ENCODE data around the gene ENAH.

ENAH gene

DNA sequence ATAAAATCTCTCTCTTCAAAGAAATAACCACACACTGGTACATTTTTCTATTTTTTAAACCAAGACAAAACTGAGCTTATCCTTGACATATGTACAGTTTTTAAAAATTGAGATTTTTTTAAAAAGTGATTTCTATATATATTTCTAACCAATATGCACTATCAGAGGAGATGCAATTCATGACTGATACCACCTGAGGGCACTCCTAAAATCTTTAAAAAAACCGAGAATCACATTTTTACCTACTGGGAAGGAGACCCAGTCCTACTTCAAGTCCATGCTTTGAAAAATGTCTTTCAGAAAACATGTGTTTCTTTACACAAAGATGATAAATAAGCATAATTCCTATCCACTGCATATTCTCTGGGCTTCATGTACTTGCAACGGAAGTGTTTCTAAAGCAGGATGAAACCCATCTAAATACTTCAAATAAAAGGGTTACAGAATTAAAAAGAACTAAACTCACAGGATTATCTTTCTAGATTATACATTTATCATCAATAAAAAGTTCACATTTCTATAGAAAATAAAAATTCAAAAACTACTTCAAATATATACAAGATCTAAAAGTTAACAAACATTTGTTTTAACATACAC lies 98.6 kb downstream of the ENAH start:
- FAIRE-seq, result peak; percentile 99

DNA sequence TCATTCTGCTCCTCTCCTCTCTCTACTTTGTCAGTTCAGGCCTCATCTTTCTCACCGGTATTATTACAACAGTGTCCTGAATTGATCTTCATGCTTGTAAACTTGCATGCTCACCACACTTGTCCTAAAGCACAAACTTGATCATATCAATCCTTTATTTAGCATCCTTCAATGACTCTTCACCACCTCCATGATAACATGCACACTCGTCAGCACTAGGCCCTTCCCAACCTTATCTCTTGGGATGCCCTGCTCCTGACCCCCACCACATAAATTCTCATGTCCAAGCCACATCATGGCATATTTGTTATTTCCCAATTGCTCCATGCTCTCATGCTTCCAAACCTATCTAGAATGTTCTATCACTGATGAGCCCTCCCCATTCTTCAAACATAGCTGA lies 103.1 kb downstream of the ENAH start:
- FAIRE-seq, result no peak

DNA sequence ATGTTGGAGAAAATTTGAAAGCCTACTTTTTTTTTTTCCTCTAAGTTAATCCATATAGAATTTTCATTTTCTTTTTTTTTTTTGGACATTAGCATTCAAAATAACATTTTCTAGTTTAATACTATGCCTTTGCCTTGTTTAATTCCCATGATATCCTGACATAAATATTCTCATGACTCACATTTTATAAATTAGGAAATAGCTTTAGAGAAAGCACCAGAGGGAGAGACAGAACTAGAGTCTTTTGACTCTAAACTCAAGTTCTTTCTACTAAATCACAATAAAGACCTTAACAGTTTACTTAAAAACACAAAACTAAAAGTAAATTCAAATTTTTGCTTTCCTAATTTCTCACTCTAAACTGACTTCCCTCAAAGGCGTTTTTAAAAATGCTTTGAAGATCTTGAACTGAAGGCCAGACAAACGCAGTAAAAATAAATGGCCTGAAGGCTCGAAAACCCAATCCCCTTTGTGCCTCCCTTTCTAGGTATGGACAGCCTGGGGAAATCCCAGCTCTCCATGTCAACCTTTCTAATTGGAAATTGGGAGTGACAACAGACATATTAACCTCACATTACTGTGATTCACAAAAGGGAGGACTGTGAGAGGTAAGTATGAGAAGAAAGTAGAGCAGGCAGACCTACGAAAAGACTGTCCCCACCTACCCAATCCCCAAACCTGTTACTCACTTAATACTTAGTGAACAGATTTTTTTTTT lies 104.6 kb downstream of the ENAH start:
- peak; percentile 74 for FAIRE-seq

DNA sequence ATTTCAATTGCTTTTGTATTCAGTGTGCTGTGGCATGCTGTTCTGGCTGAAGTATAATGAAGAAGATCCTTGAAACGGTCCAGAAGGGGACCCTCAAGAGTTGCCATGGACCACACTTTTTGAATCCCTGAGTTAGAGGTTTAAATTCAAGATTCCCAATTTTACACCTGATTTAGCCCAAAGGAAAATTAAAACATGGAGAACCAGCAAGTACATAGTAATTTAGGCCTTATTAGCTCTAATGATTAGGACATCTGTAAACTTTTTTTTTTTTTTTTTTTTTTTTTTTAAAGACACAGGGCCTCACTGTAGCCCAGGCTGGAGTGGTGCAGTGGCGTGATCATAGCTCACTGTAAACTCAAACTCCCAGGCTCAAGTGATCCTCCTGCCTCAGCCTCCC lies 107.3 kb downstream of the ENAH start:
- no peak for FAIRE-seq

DNA sequence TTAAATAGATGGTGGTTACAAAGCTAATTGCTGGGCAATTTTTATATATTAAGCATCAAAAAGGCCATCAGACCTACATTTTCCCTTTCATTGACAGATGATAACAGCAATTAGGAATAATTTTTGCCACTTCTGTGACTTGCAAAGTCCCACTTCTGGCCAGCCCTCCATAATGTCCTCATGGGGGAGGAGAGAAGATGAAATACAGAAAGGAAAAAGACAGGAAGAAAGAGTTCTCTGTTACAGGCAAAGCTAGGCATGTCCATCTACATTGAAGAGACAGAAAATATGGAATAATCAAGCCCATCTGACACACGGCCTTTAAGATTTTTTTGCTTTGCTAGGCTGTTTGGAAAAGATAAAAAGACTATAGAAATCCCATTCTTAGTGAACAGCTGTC lies 108.0 kb downstream of the ENAH start:
- FAIRE-seq, result no peak

DNA sequence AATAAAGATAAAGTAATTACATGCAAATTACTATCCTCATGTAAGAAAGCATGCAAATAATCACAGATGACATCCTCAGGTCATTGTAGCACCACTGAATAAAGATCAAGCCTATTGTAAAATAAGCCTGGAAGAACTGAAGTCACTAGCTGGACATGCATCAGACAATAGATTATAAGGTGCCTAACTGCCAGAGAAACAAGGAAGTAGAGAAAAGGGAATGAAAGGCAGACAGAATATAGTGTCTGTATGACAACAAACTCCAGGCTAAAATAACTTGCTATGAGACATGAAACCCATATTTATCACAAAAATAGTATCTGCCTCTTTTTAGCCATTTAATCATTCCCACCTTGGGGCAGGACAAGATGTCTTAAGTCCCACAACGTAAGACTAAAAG lies 108.7 kb downstream of the ENAH start:
- peak; percentile 23 for FAIRE-seq

DNA sequence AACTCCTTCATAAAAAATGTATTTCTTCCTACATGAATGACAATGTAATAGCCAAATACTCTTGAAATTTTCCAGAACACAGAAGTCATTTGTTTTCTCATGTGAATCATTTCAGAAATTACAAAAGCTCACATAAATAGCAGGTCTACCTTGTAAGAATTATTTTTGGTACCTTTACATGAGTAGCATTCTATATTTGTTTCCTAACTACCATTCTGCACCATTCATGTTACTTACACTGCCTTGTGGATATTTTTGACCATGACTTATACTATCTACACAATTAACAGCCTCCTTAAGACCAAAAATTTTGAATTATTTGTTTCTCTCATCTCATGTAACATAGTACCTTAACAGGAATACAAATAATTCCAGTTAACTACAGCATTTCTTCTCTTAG lies 109.6 kb downstream of the ENAH start:
- peak; percentile 63 for FAIRE-seq

DNA sequence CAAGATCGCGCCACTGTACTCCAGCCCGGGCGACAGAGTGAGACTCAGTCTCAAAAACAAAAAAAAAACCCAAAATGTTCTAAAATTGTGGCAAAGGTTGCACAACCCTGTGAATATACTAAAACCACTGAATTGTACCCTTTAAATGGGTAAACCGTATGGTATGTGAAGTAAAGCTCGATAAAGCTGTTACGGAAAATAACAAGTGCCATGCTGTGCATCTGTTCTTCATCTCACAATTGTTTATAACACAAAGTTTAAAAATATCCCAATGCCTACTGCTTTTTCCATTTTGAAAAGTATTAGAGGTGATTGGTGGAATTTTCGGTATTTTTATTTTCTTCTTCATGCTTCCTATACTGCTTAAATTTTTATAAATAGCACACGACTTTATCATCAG lies 111.5 kb downstream of the ENAH start:
- peak; percentile 20 for FAIRE-seq

DNA sequence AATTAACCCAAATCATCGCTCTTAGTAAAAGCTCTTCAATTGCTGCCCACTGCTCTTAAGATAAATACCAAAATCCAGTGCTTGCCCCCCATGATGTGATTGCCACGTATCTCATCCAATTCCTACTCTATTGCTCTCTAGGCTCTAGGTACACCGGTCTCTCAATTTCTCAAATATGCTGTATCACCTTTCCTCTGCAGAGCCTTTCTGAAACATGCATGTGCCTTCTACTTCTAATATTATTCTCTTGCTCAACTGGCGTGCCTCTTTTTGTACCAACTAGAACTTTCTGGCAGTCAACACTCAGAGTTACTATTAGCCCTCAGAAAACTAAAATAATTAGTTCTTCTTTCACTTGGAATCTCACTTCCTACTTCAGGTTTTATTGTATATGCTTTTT lies 113.3 kb downstream of the ENAH start:
- FAIRE-seq, result no peak

DNA sequence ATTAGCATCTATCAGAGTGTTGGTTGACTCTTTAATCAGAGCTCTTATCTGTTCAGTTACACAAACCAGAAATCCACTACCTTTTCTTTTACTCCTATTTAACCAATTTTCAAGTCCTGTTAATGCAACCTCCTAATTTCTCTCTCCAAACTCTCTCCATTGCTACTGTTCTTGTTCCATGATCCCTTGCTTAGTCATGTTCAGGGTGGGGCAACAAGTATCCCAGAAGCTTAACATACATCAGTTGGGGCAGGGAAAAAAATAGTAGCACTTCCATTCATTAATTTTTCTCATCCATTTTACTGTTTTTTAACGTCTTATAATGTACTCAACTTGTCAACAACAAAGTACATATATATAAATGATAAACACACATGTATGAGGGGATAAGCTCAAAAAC lies 113.9 kb downstream of the ENAH start:
- no peak for FAIRE-seq

DNA sequence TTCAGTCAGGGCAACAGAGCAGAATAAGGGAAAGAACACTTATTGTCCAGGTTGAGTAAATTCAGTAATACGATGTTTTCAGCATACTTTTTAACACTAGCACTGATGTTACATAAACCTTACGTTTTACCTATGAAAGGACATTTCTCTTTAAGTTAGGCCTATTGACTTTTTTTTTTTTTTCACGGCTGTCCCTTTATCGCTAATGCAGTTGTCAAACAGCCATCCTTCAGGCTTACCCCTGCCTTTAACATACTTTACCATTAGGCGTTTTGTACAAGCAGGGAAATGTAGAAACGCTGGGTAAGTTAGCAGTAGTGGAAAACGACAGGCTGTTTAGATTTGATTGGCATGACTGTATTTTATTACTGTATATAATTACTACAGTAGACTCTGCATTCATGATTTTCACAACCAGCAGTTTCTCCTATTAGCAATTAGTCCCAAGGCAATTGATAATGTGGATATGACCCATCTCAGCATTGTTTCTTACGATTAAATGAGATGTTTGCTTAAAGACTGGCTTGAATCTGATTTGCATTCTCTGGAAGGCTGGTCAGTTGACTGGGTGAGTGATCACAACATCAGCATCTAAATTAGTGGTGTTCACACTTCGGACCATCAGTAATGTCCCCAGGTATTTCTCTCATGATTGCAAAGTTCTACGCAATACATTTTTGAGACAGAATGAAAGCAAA lies 115.2 kb downstream of the ENAH start:
- FAIRE-seq, result no peak

DNA sequence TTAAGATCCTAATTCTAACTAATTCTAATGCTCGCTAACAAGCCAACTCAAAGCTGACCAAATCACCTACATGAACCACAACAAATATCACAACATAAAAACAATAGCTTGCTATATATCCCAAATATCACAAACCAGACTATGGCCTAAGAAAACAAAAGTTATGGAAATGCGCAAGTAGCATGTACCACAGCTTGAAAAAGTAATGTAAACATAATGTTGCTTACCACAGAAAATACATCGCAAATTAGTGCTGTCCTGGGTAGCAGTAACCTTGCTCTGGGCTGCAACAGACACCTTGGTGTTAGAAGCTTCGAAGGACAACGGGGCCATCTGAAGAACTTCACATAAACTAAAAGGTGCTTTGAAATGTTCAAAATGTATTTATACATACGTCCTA lies 117.6 kb downstream of the ENAH start:
- FAIRE-seq, result no peak

DNA sequence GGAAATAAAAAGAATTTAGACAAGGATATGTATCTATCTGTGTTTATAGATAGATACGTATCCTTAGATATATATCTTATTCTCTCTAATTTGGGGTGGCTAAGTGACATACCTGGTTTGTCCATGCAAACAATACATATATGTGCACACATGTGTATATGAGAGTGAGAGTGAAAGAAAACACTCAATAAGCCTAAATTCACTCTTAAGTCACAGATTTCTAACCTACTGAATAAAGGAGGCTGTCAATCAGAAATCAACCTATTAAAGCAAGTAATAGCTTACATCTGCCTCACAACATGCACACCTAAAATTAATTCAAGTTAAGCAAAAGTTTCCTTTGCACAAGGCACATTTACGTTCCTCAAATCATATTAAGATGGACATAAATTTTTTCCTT lies 118.2 kb downstream of the ENAH start:
- FAIRE-seq, result no peak

DNA sequence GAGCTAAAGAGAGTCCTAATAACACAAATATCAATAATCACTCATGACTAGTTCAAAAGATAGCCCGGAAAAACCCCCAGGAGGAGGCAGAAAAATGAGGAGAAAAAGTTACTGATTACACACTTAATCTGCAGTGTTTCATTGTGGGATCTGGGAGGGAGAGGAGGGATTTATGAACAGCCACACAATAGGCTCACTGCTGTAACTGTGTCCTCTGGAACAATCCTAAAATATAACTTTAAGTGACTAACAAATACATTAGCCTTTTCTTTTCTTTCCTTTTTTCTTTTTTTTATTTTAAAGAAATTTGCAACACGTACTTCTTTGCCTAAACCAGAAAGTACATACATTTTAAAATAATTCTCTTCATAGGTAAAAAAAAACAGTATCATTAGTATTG lies 118.8 kb downstream of the ENAH start:
- FAIRE-seq, result no peak

DNA sequence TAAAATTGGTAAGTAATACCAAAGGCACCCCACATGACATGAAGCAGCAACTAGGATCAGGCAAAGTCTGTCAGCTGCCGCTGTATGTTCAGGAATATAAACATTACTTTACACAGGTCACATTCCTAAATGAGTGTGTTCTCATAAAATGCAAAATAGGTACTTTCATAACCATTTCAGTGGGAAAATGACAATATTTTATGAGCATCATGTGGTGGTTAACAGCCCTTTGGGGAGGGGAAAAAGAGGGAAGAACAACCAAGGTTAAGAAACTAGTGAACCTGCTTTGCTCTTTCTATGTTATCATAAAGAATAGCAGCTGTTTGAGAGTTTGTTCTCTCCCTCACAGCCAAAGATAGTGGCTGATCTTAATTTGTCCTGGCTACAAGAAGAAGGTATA lies 119.7 kb downstream of the ENAH start:
- no peak for FAIRE-seq

DNA sequence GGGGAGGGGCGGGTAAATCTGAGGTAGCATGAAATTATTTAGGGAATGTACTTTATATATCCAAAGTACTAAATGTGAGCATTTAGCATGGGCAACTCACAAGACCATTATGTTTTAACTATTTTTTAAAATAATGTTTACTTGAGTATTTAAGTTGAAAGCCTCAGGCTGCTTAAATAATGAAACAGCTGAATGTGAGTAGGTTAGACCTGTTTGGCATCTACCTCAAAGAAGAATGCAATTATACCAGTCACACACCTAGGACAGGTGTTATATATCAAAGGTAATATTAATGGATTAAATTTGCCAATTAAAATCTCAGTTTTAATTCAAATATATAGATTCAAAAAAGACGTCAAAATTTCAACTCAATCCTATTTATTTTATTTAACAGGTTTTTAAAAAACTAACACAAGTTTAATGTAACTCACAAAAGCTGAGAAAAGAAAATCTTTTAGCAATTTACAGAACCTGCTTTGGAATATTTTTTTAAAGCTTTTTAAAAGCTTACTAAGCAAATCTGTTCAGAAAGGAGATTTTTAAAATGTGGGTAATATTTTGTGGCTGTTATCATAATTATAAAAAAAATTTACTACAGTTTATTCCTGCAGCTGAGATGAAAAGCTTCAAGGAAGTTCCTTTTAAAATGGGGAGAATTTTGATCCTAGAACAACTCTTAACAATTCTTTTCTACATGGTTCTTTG lies 120.5 kb downstream of the ENAH start:
- FAIRE-seq, result peak; percentile 87

DNA sequence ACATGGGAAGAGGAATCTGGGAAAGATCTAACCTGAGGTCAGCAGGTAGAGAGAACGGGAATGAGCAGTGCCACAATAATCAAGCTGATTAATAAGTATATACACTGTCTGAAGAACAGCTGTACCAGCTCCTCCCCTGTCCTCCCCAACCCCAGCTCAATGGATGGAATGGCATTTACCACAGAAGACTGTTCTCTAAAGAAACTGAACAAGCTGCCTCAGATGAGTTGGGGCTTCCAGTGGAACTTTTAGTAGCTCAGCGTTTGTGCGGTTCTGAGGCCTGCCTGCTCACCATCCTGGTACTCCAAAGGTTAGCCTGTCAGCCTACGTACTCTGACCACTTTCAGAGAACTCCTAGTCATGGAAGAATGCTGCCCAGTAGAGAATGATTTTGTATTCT lies 123.2 kb downstream of the ENAH start:
- FAIRE-seq, result no peak

DNA sequence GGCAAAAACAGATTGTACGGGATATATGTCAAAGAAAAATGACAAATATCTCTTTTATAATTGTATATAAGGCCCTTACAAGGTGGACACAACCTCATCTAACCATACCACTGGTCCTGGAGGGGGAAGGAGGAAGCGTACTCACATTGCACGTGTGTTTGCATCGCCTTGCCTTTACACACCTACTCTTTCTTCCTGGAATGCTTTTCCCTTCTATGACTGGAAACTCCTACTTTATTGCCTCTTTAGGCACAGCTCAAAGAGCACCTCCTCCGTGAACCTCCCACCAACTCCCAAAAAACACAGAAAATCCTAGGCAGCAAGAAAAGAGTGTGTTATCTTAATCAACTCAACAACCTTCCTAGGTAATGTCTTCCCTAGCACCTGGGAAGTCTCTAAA lies 125.3 kb downstream of the ENAH start:
- no peak for FAIRE-seq

DNA sequence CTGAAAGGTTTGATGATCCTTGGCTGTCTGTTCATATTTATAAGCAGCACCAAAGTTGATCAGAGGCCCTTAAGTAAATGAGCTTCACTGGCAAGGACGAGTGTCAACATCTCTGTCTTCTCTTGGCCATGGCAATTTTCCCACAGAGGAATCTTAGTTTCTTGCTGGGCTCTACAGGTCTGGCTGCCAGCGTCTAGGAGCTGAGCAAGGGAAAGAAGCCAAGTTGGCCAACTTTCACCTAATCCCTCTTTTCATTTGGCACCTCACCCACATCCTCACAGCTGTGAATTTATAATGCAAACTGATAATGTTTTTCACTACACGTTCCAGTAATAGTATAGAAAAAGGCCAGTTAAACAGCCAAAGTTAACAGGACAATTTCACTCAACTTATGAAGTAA lies 126.0 kb downstream of the ENAH start:
- FAIRE-seq, result no peak

DNA sequence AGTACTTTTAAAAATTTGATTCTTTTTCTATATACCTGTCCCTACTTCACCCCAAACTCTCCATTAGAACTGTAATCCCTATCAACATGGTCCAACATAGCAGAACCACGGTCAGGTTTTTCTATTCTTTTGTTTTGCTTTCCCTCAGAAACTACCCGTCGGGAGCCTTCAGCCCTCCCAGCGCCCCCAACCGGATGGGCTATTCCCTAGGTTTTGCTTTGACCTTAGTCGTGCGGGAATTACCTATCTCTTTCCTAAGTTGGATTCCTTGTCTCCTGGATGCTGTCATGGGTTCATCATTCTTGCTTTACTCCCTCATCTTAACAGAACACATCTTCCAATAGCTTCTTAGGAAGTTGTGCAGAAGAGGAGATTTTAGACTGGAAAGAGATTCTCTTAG lies 127.5 kb downstream of the ENAH start:
- FAIRE-seq, result no peak

DNA sequence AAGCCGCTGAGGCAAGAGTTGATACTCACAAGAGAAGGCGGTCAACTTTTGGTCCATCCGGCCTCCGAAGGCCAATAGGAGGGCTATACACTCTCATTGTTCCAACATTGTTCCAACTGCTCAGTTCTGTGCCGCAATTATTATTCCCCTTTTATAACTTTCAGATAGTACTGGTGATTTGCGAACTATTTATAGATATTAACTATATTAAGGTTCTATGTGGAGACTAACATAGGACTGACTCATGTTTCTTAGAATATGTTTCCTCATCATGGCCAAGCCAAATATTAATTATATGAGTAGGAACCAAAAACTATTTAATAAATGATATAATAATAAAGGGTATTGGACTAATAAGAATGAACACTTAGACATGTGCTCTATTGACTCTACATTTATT lies 128.4 kb downstream of the ENAH start:
- FAIRE-seq, result no peak

DNA sequence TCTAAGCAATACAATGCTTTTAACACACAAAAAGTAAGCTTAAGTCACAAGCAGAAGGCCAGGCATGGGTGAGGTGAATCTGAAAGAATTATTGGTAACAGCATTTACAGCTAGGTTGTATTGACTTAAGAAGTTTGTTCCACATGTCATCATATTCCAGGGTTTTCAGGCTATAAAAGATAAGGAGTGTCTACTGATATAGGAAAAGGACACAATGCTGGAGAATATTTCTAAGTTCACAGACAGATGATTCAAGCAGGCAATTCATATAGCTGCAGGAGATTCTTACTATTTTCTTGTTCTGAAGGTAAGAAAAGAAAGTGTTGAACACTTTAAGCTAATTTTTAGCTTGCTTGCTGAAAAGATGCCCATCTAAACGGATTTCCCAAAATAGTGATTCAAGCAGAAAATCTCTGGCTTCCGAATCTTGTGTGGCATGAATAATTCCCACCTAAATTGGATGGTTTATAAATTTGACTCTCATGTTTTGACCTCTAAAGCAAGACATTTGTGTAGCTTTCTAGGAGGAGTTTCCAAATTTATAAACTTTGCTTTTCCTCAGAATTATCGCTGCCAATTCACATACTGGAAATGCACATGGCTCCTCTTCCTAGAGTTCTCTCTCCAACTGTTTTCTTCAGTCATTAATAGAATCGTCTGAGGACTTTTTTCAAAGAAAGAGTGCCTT lies 129.5 kb downstream of the ENAH start:
- peak; percentile 25 for FAIRE-seq

DNA sequence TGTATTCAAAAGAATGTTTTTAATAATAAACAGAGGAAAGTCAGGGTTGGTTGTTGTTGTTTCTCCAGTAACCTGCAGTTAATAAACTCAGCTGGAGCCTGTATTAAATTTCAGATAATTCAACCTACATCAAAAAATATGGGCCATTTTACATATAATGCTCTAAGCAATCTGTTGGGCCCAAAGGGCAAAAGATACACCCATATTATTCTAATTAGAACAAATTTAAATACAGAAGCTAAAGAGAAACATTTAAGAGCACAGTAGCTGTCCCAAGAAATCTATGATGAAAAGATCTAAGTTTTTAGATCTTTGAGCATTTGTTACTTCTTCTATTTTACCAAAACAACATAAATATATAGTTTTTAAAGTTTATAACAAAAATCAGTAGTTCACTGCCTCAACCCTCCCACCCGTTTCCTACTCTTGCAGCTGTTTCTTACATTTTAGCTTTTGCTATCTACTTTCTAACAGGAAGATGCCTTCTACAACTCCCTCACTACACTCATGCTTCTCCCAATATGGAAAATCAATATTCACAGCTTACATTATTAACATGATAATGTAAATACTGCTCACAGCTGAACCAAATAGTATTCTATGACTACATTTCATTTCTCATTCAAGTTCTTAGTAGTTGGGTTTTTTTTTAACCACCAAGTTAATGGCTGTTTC lies 130.2 kb downstream of the ENAH start:
- peak; percentile 76 for FAIRE-seq
